Right cardiac atrium (tissue), 5 donors: ENCODE results near the gene PNPLA6. TPM values are rescaled to one million over a fixed set of nuclear protein-coding genes. Genes with fewer than 3 reads are reported as not detected.
A peak's percentile ranks its signal among the peaks of the same experiment; 100 is the strongest.

ENCODE experiments used
- ATAC-seq, 2 donors: fragments of 200-7000 bp; cut with Tn5 transposase; one replicate each; pipeline versions ENCODE4 v1.8.0 to v1.9.1; 2020; ENCODE audit warnings: moderate library complexity in 2 of 2, mild to moderate bottlenecking in 1 of 2
- DNase-seq, 3 donors: peaks; one replicate each; pipeline ENCODE4 v3.0.0-alpha.2; 2020
- H3K27ac ChIP-seq: one replicate; pipeline ENCODE4 v1.5.1; 2013; ENCODE audit warnings: mild to moderate bottlenecking, low read length, control low read depth, moderate library complexity
- H3K27me3 ChIP-seq: one replicate; pipeline ENCODE4 v1.6.1; 2013; ENCODE audit not compliant: control insufficient read depth, insufficient read depth
- H3K4me1 ChIP-seq: one replicate; pipeline ENCODE4 v1.6.1; 2013; ENCODE audit warnings: low read length; ENCODE audit not compliant: control insufficient read depth, insufficient read depth
- H3K4me3 ChIP-seq: one replicate; pipeline ENCODE4 v1.5.1; 2013; ENCODE audit warnings: low read length, control low read depth
- H3K9me3 ChIP-seq: one replicate; pipeline ENCODE4 v1.6.1; 2013; ENCODE audit warnings: low read length; ENCODE audit not compliant: control insufficient read depth
- WGBS: extraction: QIAGEN DNeasy Blood & Tissue Kit; methylation state at CpG from one replicate; pipeline ENCODE4 v1.1.7; 2013; 5-methylcytosine and 5-hydroxymethylcytosine counted together
- intact Hi-C, 4 donors: fragments of 100-400 bp; cut with DNase I; formaldehyde crosslinking; loops; one replicate each; pipeline versions ENCODE4 v1.11.0 to v1.14.0; 2022 to 2023
- polyA plus RNA-seq: library from polyadenylated mRNA; stranded (reverse); fragments of 200-250 nt; gene quantifications from one replicate; pipeline ENCODE4 v1.2.3, GENCODE V29; 2013
- total RNA-seq, 4 donors: library from RNA; stranded (reverse); fragmentation: NEBNext Ultra II Directional; extraction: Animal tissue kit (Norgen Biotek cat#: 25700); gene quantifications; one replicate each; pipeline ENCODE4 v1.2.1, GENCODE V29; 2021
- donor health status: healthy with polysubstance abuse.
- donor health status: DM: no; HTN: yes; CAD: no.
- donor health status: DM: no; HTN: no; CAD: no.
- donor health status: DM: no; HTN: yes; CAD: no; lungs with severe emphysema.
- donor health status: DM: yes; HTN: yes; CAD: no.

Gene PNPLA6
- total and polyA plus RNA-seq, 5 donors, result 33.5 to 70.9 (median 63.9) TPM

DNA sequence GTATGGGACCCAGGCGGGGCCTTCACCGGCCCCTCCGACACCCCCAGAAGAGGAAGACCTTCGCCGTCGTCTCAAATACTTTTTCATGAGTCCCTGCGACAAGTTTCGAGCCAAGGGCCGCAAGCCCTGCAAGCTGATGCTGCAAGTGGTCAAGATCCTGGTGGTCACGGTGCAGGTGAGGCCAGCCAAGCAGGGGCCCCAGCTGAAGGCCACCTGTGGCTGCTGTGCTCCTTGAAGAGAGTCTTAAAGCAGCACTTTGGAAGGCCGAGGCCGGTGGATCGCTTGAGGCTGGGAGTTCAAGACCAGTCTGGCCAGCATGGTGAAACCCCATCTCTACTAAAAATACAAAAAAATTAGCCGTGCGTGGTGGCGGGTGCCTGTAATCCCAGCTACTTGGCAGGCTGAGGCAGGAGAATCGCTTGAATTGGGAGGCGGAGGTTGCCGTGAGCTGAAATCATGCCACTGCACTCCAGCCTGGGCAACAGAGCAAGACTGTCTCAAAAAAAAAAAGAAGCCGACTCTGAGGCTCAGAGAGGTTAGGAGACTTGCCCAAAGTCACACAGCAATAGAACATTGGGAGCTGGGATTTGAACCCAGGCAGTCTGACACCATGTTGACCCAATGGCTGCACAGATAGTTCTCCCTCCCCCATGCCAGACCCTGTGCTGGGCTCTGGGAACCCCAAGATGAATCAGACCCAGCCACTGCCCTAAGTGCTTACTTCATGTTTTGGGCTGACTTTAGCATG, 10.4 kb upstream of the PNPLA6 start:
- H3K4me1 ChIP-seq, result peaks cover 8% of the 10 kb centered on the region
- H3K4me3 ChIP-seq, result no peak overlapping the region
- WGBS, result 95% methylated on average over 20 of the region's 20 CpGs
- ATAC-seq, result no peak
- intact Hi-C loops, result loop anchor here in 1 of 4 donors (10.0 kb wide), 1 partner anchor 130 kb away; no protein-coding TSS in a partner anchor
- H3K27ac ChIP-seq, result no peak overlapping the region
- peak in 1 of 3 donors; percentile 37 for DNase-seq
- H3K27me3 ChIP-seq, result no peaks in the 10 kb centered on the region
- no peaks in the 10 kb centered on the region for H3K9me3 ChIP-seq

DNA sequence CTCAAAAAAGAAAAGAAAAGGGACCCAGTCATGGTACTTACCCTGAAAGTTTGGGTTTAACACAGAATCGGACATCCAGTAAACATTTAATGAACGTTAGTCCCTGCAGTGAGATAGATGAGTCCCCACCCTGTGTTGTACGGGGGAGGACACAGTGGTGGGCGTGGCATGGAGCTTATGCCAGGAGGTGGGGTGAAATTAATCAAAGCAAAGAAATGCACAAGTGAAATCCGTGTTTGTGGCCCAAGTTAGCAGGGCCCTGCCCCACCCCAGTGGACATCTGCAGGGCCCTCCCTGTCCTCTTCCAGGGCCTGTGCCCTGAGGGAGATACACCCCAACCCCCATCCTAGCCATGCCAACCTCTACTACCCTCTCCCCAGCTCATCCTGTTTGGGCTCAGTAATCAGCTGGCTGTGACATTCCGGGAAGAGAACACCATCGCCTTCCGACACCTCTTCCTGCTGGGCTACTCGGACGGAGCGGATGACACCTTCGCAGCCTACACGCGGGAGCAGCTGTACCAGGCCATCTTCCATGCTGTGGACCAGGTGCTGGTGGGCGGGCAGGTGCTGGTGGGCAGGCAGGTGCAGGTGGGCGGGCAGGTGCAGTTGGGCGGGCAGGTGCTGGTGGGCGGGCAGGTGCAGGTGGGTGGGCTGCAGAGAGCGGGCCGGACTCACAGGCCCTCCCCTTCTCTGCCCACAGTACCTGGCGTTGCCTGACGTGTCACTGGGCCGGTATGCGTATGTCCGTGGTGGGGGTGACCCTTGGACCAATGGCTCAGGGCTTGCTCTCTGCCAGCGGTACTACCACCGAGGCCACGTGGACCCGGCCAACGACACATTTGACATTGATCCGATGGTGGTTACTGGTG, 9.2 kb upstream of the PNPLA6 start:
- no peak overlapping the region for H3K27ac ChIP-seq
- no peaks in the 10 kb centered on the region for H3K27me3 ChIP-seq
- DNase-seq, result peak in 1 of 3 donors; percentile 54
- no peak overlapping the region for H3K4me3 ChIP-seq
- H3K4me1 ChIP-seq, result peaks cover 8% of the 10 kb centered on the region
- ATAC-seq, result no peak
- WGBS, result 88% methylated on average over 31 of the region's 31 CpGs
- intact Hi-C loops, result loop anchor here in 1 of 4 donors (10.0 kb wide), 1 partner anchor 131 kb away; no protein-coding TSS in a partner anchor
- H3K9me3 ChIP-seq, result no peaks in the 10 kb centered on the region

DNA sequence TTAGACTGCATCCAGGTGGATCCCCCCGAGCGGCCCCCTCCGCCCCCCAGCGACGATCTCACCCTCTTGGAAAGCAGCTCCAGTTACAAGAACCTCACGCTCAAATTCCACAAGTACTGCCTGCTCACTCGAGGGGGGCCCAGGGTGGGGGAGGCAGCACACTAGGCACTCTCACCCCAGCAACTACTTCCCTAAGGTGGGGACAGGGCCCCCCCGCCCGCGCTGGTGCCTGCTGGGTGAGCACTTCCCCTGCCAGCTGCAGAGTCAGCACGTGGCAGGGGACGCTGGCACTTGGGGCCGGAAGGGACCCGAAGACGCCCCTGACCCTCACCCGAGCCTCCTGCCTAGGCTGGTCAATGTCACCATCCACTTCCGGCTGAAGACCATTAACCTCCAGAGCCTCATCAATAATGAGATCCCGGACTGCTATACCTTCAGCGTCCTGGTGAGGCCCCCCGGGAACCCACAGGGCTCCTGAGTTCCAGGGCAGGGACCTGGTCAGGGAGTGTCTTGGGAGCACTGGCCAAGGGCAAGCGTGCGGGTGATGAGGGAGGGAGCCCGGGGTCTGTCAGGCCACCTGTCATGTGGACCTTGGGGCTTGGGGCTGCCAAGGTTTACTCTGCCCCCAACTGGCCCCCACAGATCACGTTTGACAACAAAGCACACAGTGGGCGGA, 7.9 kb upstream of the PNPLA6 start:
- Histone ChIP-seq H3K27me3 (no peaks in the 10 kb centered on the region), H3K4me3 (no peak overlapping the region), H3K27ac (no peak overlapping the region), H3K9me3 (no peaks in the 10 kb centered on the region), H3K4me1 (peaks cover 4% of the 10 kb centered on the region)
- intact Hi-C loops, result loop anchor here in 1 of 4 donors (10.0 kb wide), 1 partner anchor 133 kb away; no protein-coding TSS in a partner anchor
- 81% methylated on average over 25 of the region's 25 CpGs for WGBS
- ATAC-seq, result peak in 1 of 2 donors; percentile 11
- DNase-seq, result peak in 2 of 3 donors; percentile 86

DNA sequence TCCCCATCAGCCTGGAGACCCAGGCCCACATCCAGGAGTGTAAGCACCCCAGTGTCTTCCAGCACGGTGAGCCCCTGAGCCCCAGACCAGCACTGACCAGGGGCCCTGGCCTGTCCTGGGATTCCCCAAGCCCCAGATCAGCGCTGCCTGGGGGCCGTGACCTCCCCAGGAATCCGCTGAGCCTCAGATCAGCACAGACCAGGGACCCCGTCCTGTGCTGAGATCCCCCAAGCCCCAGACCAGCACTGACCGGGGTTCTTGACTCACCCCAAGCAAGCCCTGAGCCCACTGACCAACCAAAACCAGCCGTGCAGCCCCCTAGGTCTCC, 7.4 kb upstream of the PNPLA6 start:
- Histone ChIP-seq H3K27me3 (no peaks in the 10 kb centered on the region), H3K4me1 (peaks cover 3% of the 10 kb centered on the region), H3K9me3 (no peaks in the 10 kb centered on the region), H3K4me3 (no peak overlapping the region), H3K27ac (no peak overlapping the region)
- intact Hi-C loops, result loop anchor here in 1 of 4 donors (10.0 kb wide), 1 partner anchor 133 kb away; no protein-coding TSS in a partner anchor
- DNase-seq, result no peak
- ATAC-seq, result no peak
- 88% methylated on average over 7 of the region's 7 CpGs for WGBS

DNA sequence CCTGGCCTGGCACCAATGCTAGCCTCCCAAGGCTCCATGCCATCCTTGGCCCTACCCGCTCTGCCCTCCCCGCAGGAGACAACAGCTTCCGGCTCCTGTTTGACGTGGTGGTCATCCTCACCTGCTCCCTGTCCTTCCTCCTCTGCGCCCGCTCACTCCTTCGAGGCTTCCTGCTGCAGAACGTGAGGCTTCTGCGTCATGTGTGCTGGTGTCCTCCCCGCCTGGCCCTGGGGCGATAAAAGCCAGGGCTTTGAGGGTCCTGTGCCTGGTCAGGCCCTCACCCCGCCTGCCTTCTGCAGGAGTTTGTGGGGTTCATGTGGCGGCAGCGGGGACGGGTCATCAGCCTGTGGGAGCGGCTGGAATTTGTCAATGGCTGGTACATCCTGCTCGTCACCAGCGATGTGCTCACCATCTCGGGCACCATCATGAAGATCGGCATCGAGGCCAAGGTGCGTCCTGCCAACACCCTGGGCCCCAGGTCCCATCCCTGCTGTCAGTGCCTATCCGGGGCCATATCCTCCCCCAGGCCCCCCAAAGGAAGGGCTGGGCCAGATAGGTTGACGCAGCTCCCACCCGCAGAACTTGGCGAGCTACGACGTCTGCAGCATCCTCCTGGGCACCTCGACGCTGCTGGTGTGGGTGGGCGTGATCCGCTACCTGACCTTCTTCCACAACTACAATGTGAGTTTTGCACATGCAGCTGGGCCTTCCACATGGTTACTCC, 6.8 kb upstream of the PNPLA6 start:
- ATAC-seq (no peak), DNase-seq (peak in 1 of 3 donors; percentile 45)
- no peak overlapping the region for H3K27ac ChIP-seq
- H3K4me3 ChIP-seq, result no peak overlapping the region
- intact Hi-C loops, result loop anchor here in 1 of 4 donors (10.0 kb wide), 1 partner anchor 134 kb away; no protein-coding TSS in a partner anchor
- no peaks in the 10 kb centered on the region for H3K27me3 ChIP-seq
- no peaks in the 10 kb centered on the region for H3K4me1 ChIP-seq
- 92% methylated on average over 32 of the region's 32 CpGs for WGBS
- no peaks in the 10 kb centered on the region for H3K9me3 ChIP-seq

DNA sequence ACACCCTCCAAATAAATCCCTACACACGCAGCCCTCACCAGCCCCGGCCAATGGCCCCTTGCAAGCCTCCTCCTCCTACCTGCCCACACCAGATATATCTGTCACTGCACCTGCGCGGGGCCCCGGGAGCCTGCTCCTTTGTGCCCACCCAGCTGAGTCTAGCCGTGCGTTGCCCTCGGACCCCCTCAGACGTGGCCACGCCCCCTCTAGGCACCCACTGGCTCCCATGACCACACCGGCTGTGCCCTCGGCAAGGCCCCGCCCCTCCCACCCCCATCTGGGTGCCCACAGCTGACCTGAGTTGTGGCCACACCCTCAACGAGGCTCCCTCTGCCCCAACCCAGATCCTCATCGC, 6.3 kb upstream of the PNPLA6 start:
- no peaks in the 10 kb centered on the region for H3K27me3 ChIP-seq
- no peak overlapping the region for H3K4me3 ChIP-seq
- no peak overlapping the region for H3K27ac ChIP-seq
- H3K4me1 ChIP-seq, result no peaks in the 10 kb centered on the region
- H3K9me3 ChIP-seq, result no peaks in the 10 kb centered on the region
- intact Hi-C loops, result loop anchor here in 1 of 4 donors (10.0 kb wide), 1 partner anchor 134 kb away; no protein-coding TSS in a partner anchor
- DNase-seq (peak in 1 of 3 donors; percentile 48), ATAC-seq (no peak)
- 87% methylated on average over 15 of the region's 15 CpGs for WGBS

DNA sequence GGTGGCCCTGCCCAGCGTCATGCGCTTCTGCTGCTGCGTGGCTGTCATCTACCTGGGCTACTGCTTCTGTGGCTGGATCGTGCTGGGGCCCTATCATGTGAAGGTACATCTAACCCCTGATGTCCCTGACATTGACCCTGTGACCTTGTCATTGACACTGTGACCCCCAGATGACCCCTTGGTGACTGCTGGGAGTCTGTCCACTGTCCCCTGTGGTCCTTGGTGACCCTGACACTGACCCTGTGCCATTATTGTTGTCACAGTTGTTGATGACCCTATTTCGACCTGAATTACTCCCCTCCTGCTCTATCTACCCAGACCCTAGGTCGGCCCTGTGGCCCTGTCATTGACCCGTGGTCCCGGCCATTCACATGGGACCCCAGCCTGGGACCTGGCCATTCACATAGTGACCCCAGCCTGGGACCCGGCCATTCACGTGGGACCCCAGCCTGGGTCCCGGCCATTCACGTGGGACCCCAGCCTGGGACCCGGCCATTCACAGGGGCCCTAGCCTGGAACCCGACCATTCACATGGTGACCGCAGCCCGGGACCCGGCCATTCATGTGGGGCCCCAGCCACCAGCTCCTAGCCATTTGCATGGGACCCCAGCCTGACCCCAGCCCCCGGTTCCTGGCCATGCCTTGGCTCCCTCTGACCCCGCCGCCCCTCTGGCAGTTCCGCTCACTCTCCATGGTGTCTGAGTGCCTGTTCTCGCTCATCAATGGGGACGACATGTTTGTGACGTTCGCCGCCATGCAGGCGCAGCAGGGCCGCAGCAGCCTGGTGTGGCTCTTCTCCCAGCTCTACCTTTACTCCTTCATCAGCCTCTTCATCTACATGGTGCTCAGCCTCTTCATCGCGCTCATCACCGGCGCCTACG, 5.7 kb upstream of the PNPLA6 start:
- 96% methylated on average over 33 of the region's 33 CpGs for WGBS
- intact Hi-C loops, result loop anchor here in 1 of 4 donors (10.0 kb wide), 1 partner anchor 135 kb away; no protein-coding TSS in a partner anchor
- Histone ChIP-seq H3K27ac (no peak overlapping the region), H3K27me3 (no peaks in the 10 kb centered on the region), H3K4me3 (no peak overlapping the region), H3K9me3 (no peaks in the 10 kb centered on the region), H3K4me1 (no peaks in the 10 kb centered on the region)
- DNase-seq, result peak in 2 of 3 donors; percentile 13 to 57
- no peak for ATAC-seq

DNA sequence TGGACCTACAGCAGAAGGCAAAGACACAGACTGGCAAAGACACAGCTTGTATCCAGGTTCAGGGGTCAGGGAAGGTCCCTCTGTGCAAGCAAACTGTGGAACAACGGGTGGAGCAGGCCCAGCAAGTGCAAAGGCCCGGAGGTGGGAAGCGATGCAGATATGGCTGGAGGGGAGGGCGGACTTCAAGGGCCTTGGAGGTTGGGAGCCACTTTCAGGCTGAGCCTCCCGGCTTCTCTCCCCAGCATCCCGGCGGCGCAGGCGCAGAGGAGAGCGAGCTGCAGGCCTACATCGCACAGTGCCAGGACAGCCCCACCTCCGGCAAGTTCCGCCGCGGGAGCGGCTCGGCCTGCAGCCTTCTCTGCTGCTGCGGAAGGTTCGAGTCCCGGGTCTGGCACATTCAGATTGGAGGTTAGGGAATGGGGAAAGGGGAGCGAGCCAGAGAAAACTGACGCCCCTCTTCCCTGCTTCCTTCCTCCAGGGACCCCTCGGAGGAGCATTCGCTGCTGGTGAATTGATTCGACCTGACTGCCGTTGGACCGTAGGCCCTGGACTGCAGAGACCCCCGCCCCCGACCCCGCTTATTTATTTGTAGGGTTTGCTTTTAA, 2.1 kb upstream of the PNPLA6 start:
- peak overlapping the region; percentile 53 for H3K4me3 ChIP-seq
- ATAC-seq (peak; percentile 37 to 39), DNase-seq (peak; percentile 88 to 95 (median 95))
- intact Hi-C loops, result no loop called here
- no peaks in the 10 kb centered on the region for H3K27me3 ChIP-seq
- H3K4me1 ChIP-seq, result no peaks in the 10 kb centered on the region
- H3K27ac ChIP-seq, result peak overlapping the region; percentile 77
- H3K9me3 ChIP-seq, result no peaks in the 10 kb centered on the region
- 21% methylated on average over 30 of the region's 30 CpGs for WGBS

DNA sequence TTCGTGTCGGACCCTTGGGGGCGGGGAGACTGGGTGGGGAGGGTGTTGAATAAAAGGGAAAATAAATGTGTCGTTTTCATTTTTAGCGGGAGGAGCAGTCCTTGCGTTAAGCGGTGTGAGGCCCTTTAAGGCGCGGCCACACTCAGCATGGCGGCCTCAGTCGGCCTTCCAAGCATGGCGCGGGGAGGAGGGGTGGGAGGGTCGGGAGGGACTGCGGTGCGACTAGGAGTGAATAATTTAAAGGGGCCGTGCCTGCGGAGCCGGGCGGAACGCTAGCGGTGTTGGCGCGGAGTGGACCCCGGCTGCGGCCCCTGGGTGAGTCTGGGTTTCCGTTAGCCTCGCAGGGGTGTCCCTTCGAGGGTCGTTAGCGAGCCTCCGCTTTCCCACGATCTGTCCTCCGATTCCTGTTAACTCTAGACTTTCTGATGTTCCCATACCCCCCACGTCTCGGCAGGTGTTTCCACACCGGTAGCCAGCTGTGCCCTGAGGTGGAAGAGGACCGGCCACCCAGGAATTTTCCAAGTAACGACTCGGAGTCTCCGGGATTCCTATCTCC, 1.5 kb upstream of the PNPLA6 start:
- Histone ChIP-seq H3K27ac (peak overlapping the region; percentile 77), H3K27me3 (no peaks in the 10 kb centered on the region), H3K4me1 (no peaks in the 10 kb centered on the region), H3K4me3 (peak overlapping the region; percentile 53), H3K9me3 (no peaks in the 10 kb centered on the region)
- intact Hi-C loops, result no loop called here
- ATAC-seq, result peak; percentile 86
- peak; percentile 88 to 96 (median 95) for DNase-seq
- under 1% methylated on average over 41 of the region's 41 CpGs for WGBS
